IPS DF 19.7 (cell line): ENCODE results near the gene HLA-DQA1.
"Not testable (repeated sequence)": the region's sequence is repeated elsewhere in the genome, so short reads cannot be mapped to it uniquely, and the experiment has no call there.

Source experiments
- DNase-seq: peaks from one replicate; pipeline ENCODE4 v3.0.0-alpha.2; 2013; ENCODE audit warnings: low read depth, low spot score

HLA-DQA1 gene

GRCh38 chr6:32637219-32637880, at the start of gene HLA-DQA1:
Gene HLA-DQA1 (plus strand): TSS chr6:32637406. CDS start chr6:32637459, 53 bp downstream.
- DNase-seq, result no peak

- no peak for DNase-seq
Observed at GRCh38 chr6:32588156-32588555, 49.0 kb upstream of the HLA-DQA1 start.

- peak; percentile 42 for DNase-seq
Observed at GRCh38 chr6:32589596-32590449, 47.4 kb upstream of the HLA-DQA1 start, which contains the start of gene HLA-DRB1. Gene HLA-DRB1 (minus strand): TSS chr6:32589848. CDS start chr6:32589742, 106 bp downstream.

GRCh38 chr6:32590713-32591112, 46.5 kb upstream of the HLA-DQA1 start:
- DNase-seq, result not testable (repeated sequence)

- DNase-seq, result no peak
Observed at GRCh38 chr6:32597024-32597423, 40.2 kb upstream of the HLA-DQA1 start.

GRCh38 chr6:32602383-32602782, 34.8 kb upstream of the HLA-DQA1 start:
- DNase-seq, result no peak

- DNase-seq, result no peak
Observed at GRCh38 chr6:32603222-32603621, 34.0 kb upstream of the HLA-DQA1 start.

- DNase-seq, result no peak
Observed at GRCh38 chr6:32603888-32604287, 33.3 kb upstream of the HLA-DQA1 start.

GRCh38 chr6:32604434-32604877, 32.8 kb upstream of the HLA-DQA1 start:
- no peak for DNase-seq

- DNase-seq, result no peak
Observed at GRCh38 chr6:32607263-32607987, 29.8 kb upstream of the HLA-DQA1 start.

GRCh38 chr6:32607988-32608298, 29.3 kb upstream of the HLA-DQA1 start:
- DNase-seq, result no peak

GRCh38 chr6:32608362-32608761, 28.8 kb upstream of the HLA-DQA1 start:
- no peak for DNase-seq

GRCh38 chr6:32609391-32609730, 27.8 kb upstream of the HLA-DQA1 start:
- DNase-seq, result no peak

- DNase-seq, result peak; percentile 95
Observed at GRCh38 chr6:32609731-32610640, 27.2 kb upstream of the HLA-DQA1 start.

- DNase-seq, result no peak
Observed at GRCh38 chr6:32610682-32611296, 26.4 kb upstream of the HLA-DQA1 start.

- no peak for DNase-seq
Observed at GRCh38 chr6:32613475-32613874, 23.7 kb upstream of the HLA-DQA1 start.

GRCh38 chr6:32614366-32615081, 22.7 kb upstream of the HLA-DQA1 start:
- no peak for DNase-seq

- no peak for DNase-seq
Observed at GRCh38 chr6:32615885-32616532, 21.2 kb upstream of the HLA-DQA1 start.

GRCh38 chr6:32617751-32618150, 19.5 kb upstream of the HLA-DQA1 start:
- DNase-seq, result no peak

GRCh38 chr6:32621372-32621771, 15.8 kb upstream of the HLA-DQA1 start:
- no peak for DNase-seq
